Stimulated activated CD4-positive, alpha-beta T cell treated with anti-CD3 and anti-CD28 coated beads, Interleukin-2, amount 100 ng/mL, for 24 hours (primary cell): Measurements from ENCODE around the gene CDH6.
"Not testable (repeated sequence)": the region's sequence is repeated elsewhere in the genome, so short reads cannot be mapped to it uniquely, and the experiment has no call there.

Source experiments
- DNase-seq, 2 donors: peaks; one replicate each; pipeline ENCODE4 v3.0.0-alpha.2; 2020

Gene CDH6

DNA sequence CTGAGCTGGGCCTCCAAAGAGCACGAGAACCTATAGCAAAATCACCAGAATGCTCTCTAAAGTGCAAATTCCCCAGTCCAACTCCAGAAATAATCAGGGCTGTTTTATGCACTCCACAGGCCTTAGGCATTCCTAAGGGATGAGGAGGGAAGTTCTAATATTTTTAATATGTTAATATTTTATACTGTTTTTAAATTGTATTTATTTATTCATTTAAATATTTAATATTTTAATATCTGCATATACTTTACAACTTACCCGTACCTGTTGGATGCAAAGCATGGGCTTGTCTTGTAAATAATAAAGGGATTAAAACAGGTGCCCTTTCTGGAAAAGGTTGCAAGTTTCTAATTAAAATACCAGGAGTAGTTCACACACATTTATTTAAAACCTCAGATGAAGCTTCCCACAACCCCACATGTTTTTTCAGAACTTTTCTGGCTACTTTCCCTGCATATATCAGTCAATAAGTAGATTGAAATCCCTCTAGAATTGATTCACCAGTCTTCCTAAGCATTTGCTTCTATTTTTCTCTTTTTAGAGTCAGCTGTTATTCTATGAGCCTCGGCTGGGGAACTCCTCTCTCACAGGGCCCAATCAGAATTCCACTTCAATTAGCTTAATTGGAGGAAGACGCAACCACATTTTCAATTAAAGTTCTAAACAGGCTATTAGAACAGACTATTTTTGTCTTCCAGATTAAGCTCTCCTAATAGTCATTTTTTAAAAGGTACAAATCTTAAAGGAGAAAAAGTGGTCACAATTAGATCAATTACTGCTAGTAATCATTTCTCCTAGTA, 140.8 kb downstream of the CDH6 start:
- no peak for DNase-seq

DNA sequence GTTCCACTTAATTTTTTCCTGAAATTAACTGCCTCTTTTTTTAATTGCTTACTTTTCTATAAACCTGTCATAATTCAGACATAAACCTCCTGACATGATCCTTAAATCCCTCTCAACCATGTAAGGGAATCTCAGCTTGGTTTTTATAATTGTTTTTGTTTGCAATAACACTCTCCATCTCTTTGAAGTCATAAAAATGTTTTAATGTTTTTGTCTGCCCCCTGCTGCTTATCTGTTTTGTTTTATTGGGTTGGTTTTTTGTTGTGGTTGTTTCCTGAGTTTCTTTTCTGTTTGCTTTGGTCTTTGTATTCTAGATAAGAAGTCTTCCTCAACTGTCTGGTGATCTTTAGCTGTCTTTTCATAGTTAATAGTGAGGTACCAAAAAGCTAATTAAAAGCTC, 142.0 kb downstream of the CDH6 start:
- no peak for DNase-seq

DNA sequence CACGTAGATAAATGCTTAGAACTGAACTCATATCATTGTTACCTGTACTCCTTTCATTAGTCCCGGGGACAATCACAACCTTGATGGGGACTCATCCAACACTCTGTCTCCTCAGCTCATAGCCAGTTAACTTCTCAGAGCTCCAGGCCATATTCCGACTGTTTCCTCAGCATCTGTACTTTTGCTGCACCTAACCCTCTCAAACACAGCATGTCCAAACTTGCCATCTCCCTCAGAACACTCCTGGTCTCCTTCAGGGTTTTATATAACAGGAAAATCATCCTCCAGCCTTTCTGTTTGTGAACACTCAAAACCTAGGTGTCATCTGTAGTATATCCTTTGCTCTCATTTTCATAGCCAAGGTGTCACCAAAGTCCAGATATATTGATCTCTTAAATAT, 150.5 kb downstream of the CDH6 start:
- no peak for DNase-seq

DNA sequence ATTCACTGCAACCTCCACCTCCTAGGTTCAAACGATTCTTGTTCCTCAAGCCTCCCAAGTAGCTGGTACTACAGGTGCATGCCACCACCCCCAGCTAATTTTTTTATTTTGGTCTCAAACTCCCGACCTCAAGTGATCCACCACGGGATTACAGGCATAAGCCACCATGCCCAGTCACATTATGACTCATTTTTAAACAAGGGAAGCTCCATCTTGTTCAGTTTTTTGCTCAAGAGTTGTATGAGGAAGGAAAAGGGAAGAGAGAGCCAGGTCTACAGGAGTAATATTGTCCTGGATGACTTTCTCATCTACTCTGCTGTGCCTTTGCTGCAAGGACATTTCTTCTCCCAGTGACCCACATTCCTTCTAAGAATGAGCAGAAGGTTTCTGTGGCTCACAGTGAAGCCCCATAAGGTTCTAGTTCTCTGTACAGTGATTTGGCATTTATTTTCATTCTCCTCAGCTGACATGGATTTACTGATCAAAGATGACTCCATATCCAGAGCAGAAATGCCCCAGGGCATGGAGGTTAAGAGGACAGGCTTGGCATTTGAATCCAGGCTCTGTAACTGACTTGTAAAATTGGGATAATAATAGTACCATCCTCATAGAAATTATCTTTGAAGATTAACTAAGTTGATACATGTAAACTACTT, 153.5 kb downstream of the CDH6 start:
- no peak for DNase-seq

DNA sequence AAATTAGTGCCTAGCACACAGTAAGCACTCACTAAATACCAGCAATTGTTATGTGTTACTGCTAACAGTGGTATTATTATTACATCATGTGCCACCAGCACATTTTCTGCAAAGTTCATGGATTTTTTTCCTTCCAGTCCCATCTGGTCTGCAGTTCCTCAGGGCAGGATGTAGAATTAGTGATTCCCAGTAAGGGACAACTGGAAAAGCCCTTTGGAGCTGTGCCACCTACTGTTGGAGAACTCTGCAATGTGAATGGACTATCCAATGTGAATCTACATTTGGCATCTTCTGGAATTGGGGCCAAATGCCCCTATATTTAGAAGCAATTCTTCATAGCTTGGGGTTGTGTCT, 154.0 kb downstream of the CDH6 start:
- no peak for DNase-seq

DNA sequence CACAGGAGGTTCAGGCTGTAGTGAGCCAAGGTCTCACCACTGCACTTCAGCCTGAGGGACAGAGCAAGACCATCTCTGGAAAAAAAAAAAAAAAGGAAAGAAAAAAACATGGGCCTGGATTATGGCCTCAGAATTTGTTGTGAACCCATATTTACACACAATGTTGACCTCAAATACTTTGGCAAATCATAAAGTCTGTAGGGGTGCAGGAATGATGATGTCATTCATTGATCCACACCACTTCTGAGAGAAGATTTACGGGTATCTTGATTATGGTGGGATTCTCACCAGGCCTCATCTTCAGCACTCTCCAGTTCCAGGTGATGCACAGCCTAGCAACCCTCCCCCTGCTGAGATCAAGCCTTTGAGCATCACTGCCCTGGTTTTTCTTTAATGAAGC, 156.9 kb downstream of the CDH6 start:
- no peak for DNase-seq

DNA sequence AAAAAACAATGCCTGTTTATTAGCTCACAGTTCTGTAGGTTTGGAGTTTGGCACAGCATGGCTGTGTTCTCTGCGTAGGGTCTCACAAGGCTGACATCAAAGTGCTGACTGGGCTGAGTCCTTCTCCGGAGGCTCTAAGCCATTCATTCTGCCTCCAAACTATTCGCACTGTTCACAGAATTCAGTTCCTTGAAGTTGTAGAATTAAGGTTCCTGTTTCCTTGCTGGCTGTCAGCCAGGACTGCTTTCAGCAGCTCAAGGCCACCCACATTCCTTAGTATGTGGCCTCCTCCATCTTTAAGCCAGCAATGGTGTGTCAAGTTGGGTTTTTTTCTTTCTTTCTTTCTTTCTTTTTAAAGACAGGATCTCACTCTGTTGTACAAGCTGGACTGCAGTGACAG, 161.9 kb downstream of the CDH6 start:
- DNase-seq, result no peak

DNA sequence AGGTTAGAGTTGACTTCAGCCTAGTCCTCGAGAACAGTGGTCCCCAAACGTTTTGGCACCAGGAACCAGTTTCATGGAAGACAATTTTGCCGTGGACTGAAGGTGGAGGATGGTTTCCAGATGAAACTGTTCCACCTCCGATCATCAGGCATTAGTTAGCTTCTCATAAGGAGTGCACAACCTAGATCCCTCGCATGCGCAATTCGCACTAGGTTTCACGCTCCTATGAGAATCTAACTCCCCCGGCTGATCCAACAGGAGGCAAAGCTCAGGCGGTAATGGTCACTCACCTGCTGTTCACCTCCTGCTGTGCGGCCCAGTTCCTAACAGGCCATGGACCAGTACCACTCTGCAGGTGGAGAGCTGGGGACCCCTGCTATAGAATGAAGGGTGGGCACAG, 163.6 kb downstream of the CDH6 start:
- DNase-seq, result no peak

DNA sequence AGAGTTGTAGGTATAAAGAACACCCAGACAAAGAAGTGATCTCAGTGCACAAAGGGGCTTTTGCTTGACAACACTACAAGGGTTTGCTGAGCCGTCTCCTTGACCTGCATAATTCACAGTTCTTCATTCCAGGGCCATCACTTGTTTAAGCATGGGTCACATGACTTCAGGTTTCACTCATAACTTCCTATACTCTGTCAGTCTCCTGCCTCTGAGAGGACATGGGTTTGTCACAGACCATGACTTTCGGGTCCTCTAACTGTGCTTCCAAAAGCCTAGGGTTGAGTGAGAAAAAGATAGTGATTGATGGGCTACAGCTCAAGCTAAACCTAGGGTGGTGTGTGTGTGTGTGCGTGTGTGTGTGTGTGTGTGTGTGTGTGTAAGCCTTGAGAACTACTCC, 166.4 kb downstream of the CDH6 start:
- no peak for DNase-seq

DNA sequence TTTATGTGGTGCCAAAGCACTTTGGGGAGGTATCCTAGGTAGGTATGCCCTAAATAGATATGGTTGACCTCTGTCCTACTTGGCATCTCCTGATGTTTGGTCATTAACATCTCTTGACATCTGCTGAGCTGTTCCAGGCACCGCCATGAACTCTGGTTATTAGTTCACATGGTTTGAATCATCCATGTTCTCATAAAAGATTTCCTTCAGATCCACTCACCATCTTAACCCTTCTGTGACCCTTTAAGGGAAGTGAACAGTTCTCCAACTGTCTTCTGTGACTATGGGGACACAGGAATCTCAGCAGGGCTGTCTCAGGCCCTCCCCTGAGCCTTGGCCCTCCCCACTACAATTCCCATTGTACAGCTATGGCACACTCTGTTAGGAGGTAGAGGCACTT, 167.7 kb downstream of the CDH6 start:
- no peak for DNase-seq

DNA sequence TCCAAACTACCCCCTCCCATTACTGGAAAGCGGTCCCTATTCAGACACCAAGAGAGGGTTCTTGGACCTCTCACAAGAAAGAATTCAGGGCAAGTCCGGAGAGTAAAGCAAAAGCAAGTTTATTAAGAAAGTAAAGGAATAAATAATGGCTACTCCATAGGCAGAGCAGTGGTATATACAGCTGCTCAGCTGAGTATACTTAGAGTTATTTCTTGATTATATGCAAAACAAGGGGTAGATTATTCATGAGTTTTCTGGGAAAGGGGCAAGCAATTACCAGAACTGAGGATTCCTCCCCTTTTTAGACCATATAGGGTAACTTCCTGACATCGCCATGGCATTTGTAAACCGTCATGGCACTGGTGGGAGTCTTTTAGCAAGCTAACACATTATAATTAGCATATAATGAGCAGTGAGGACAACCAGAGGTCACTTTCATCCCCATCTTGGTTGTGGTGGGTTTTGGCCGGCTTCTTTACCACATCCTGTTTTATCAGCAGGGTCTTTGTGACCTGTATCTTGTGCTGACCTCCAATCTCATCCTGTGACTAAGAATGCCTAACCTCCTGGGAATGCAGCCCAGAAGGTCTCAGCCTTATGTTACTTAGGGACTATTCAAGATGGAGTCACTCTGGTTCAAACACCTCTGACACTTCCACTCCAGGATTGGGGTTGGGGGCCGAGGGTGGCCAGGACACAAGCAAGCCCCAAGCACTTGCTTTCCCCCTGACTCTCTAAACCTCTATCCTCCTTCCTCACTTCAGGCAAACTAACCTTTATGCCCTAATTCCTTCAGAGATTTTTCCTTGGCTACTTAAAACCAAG, 168.4 kb downstream of the CDH6 start:
- not testable (repeated sequence) for DNase-seq

DNA sequence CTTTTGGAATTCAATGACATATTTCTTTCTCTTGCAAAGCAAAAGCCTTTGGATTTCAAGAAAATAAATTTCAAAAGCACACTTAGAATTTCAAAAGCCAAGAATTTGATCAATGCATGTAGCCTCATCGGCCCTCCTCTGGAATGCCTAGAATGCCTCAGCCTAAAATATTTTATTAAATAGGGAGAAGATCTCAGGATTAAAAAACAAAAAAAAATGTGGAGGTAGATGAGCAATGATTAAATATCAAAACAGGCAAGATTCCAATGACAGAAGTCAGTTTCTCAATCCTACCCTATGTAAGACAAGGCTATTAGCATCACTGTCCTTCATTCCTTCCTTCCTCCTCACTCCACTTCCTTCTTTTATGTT, 169.0 kb downstream of the CDH6 start:
- DNase-seq, result no peak

DNA sequence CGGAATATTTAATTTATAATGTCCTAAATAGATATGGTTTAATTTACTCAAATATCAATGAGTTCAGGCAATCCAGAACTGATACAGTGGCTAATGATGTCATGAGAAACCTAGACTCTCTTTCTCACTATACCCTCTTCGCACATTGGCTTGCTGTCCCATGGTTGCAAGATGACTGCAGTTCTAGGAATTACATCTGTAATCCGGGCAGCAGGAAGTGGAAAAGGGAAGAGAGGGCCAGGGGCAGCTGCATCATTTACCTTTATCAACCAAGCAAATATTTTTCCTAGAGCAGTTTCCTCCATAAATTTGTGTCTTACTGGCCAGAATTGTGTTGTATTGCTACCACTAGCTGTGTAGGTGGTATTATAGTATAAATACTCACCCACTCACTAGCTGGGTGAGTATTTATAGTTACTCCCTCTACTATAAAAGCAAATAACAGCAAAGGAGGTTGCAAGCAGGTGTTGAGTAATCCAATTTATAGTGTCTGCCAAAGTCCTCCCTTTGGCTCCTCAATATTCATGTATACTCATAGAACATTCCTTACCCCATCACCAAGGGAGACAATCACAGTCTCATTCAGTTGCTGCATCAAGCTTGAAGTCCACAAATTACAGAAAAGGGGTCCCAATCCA, 169.6 kb downstream of the CDH6 start:
- no peak for DNase-seq

DNA sequence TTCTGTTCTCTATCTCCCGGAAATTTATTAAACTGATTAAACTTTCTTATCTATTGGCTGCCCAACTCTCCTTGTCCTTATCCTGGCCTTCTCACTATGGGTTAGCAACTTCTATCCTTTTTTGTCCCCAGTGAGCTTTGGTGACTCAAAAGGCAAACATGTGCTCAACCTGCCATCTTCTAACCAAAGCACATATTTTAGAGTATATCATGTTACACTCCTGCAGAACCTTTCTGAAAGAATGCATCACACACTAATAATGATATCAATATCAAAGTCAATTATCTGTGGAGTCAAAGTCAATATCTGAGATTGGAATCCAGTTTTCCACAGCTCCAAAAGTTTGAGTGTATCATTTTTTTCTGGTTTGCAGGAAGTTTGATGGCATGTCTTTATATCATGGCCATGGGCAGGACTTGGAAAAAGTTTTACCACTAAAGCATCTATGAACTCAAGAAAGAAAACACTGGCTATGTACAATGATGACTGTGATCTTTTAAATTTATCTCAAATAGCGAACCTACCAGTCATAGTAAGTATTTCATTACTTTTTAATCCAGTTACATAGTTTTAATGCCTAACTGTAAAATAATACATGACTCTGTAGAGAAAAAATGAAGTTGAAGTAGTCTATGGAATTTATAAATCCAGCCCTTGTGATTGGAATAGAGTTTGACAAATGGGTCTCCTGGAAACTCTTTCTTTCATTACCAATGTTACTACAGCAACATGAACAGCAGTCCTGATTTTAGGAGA, 171.6 kb downstream of the CDH6 start:
- DNase-seq, result no peak

DNA sequence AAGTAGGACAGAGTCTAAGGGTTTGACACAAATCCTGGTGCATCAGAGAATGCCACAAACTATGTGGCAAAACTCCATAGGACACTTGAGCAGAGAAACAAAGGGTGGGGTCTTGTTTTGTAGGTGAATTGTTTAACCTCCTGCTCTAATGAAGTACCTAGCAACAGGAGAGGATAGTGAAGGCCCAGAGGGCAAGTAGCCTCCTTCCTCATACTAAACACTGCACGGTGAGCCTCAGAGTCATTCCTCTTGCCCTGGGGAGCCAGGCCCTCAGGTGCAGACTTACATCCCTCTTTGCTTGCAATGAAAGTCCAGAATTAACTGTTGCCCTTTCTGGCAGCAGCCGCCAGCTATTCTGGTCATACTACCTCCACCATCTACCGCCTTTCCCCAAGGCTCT, 172.3 kb downstream of the CDH6 start:
- no peak for DNase-seq

DNA sequence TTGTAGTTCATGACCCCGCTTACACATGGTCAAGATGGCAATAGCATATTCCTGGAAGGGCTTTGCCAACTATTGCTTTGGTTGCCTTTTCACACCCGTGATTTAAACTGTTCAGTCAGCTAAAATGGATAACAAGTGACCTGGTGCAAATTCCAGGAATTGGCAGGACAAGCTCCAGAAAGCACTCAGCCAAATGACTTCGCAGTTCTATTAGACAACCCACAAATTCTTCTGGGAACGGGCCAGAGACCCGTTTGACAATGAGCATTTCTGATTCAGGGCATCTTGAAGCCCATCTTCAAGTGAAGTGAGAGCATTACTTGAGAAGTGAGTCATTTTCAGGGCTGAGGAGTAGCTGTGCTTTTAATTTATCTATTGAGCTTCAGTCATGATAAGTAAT, 173.5 kb downstream of the CDH6 start:
- no peak for DNase-seq

DNA sequence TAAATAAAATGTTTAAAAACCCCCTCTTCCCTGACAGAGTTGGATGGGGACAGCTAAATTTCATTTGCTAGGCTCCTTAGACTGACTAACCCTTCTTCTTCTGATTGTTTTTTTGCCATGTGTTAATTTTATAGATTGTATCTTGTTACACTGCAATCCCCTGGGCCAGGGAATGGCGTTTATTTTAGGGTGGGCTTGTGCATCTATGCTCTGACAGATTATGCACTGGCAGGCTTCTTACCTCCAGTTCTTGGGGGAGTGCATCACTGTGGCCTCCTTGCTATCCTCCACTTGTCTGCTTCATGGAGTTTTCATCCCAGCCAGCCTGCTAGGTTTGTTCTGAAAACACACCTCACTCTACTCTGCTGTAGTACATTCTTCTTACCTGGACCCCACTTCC, 178.6 kb downstream of the CDH6 start:
- DNase-seq, result no peak

DNA sequence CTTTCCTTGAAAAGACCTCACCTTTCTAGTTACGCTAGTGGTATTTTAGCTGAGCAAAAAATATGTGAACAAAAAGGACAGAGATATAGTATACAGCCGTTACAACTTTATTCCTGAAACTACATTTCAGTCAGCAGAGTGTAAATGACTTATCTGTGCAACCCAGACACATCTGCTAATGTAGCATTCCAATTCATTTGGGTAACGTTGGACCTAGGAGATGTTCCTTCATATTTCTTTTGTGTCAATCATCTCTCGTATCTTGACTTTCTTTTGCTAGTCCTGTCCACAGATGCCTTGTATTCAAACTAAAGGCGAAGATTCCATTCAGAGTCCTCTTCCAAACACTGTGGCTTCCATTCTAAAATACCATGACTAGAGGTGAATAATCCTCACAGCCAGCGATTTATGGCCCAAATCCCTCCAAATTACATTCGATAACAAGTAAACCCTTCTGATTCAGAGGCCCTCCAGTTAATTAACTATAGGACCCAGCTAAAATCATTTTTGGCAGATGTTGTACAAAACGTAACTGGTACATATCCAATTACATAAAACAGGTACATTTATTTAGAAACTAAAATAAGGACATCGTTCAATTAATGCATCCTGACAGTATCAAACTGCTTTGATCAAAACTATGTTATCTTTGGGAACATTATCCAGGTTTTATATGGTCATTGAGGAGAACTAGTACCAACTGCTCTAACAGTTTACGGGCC, 182.7 kb downstream of the CDH6 start:
- DNase-seq, result no peak

DNA sequence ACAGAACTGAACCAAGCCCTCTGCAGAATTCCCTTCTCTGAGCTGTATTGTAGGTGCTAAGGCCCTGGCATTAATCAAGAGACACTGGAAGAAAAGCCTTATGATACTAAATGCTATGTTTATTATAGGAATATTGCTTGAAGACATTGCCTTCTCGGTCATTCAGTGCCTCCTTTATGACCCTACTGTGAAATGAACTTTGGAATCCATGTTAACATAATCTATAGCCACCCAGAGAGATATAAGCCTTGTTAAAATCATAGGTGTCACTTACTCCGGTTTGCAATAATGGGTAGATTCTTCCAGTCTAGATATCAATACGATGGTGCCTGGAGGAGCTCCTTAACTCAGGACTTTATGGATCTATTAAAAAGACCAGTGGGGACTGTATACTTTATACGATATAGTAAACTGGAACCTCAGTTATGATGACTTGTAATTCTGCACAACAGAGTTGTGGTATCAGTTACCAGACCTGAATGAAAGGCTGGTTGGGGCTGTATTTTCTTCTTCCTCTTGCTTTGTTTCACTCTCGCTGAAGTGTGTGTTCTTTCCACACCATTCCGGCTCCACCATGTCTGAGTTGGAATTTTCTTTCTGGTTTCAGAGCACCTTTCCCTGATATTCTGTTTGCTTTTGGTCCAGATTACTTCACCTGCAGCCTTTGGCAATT, 183.9 kb downstream of the CDH6 start:
- DNase-seq, result no peak

DNA sequence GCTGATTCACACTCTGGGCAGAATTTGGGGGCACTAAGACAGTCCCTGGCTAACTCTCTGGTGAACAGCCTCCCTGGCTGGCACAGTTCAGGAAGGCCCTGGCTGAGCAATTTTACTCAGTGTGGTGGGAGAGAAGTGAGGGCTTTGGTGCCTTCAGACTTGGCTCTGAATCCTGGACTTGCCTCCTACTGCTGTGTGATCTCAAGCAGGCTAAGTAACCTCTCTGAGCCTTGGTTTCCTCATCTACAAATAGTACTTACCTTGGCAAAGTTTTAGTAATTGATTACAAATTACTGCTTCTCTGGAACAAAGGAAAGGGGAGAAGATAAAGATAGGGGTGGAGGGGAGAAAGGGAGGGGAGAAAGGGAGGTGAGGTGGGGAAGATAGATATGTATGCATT, 184.7 kb downstream of the CDH6 start:
- no peak for DNase-seq
